ENCODE measurements around the gene RPSA.
A peak's percentile ranks its signal among the peaks of the same experiment; 100 is the strongest.
"Not testable (repeated sequence)": the region's sequence is repeated elsewhere in the genome, so short reads cannot be mapped to it uniquely, and the experiment has no call there.

RPSA gene

GRCh38 chr3:39406368-39407258 is at the start of gene RPSA:
Gene RPSA, plus strand, starts transcription at chr3:39406720. Its CDS starts 934 bp downstream, at chr3:39407654.
- DNase-seq: peak; percentile 96

GRCh38 chr3:39358333-39358732 is 48.2 kb upstream of the RPSA start:
- no peak for DNase-seq

- DNase-seq: no peak
Observed at GRCh38 chr3:39361252-39361927, 45.1 kb upstream of the RPSA start.

GRCh38 chr3:39362192-39362591 is 44.3 kb upstream of the RPSA start:
- DNase-seq: no peak

- DNase-seq: no peak
Observed at GRCh38 chr3:39362812-39363211, 43.7 kb upstream of the RPSA start.

- not testable (repeated sequence) for DNase-seq
Observed at GRCh38 chr3:39370450-39370849, 36.1 kb upstream of the RPSA start.

- no peak for DNase-seq
Observed at GRCh38 chr3:39372833-39373232, 33.7 kb upstream of the RPSA start.

- no peak for DNase-seq
Observed at GRCh38 chr3:39376959-39377634, 29.4 kb upstream of the RPSA start.

- DNase-seq: no peak
Observed at GRCh38 chr3:39378088-39378487, 28.4 kb upstream of the RPSA start.

- no peak for DNase-seq
Observed at GRCh38 chr3:39378957-39379777, 27.4 kb upstream of the RPSA start.

GRCh38 chr3:39379778-39380155 is 26.8 kb upstream of the RPSA start:
- no peak for DNase-seq

- no peak for DNase-seq
Observed at GRCh38 chr3:39381432-39381831, 25.1 kb upstream of the RPSA start.

- DNase-seq: no peak
Observed at GRCh38 chr3:39383045-39383880, 23.3 kb upstream of the RPSA start, which contains the start of gene SLC25A38. Gene SLC25A38, plus strand, starts transcription at chr3:39383370. Its CDS starts 355 bp downstream, at chr3:39383725.

- no peak for DNase-seq
Observed at GRCh38 chr3:39383881-39384664, 22.4 kb upstream of the RPSA start.

GRCh38 chr3:39384665-39385000 is 21.9 kb upstream of the RPSA start:
- no peak for DNase-seq

GRCh38 chr3:39385456-39386090 is 20.9 kb upstream of the RPSA start:
- no peak for DNase-seq

- DNase-seq: no peak
Observed at GRCh38 chr3:39386318-39386717, 20.2 kb upstream of the RPSA start.

GRCh38 chr3:39387411-39387975 is 19.0 kb upstream of the RPSA start:
- DNase-seq: no peak

GRCh38 chr3:39388153-39388552 is 18.4 kb upstream of the RPSA start:
- no peak for DNase-seq

GRCh38 chr3:39388741-39389248 is 17.7 kb upstream of the RPSA start:
- no peak for DNase-seq

Data from midbrain (tissue), 1 donor.